Esophagus (tissue), 2 donors: ENCODE measurements around the gene SYNPO. TPM values are rescaled to one million over a fixed set of nuclear protein-coding genes. Genes with fewer than 3 reads are reported as not detected.

Source experiments
- H3K27ac ChIP-seq, 2 donors: one replicate each; pipeline ENCODE4 v1.5.1; 2013; ENCODE audit warnings: low read depth in 2 of 2, mild to moderate bottlenecking in 2 of 2, inconsistent platforms in 1 of 2, low read length in 1 of 2, moderate library complexity in 1 of 2
- H3K27me3 ChIP-seq, 2 donors: one replicate each; pipeline ENCODE4 v1.6.1; 2013; ENCODE audit warnings: low read length in 2 of 2, control low read depth in 1 of 2, mild to moderate bottlenecking in 1 of 2; ENCODE audit not compliant: insufficient read depth in 2 of 2, control insufficient read depth in 1 of 2
- H3K36me3 ChIP-seq, 2 donors: one replicate each; pipeline ENCODE4 v1.6.1; 2013; ENCODE audit warnings: low read length in 1 of 2; ENCODE audit not compliant: control insufficient read depth in 2 of 2, insufficient read depth in 2 of 2
- H3K4me1 ChIP-seq, 2 donors: one replicate each; pipeline ENCODE4 v1.6.1; 2013; ENCODE audit warnings: low read length in 1 of 2; ENCODE audit not compliant: control insufficient read depth in 2 of 2, insufficient read depth in 2 of 2
- H3K4me3 ChIP-seq, 2 donors: one replicate each; pipeline ENCODE4 v1.5.1; 2013; ENCODE audit warnings: low read length in 2 of 2, mild to moderate bottlenecking in 2 of 2, low read depth in 1 of 2, moderate library complexity in 1 of 2
- H3K9me3 ChIP-seq, 2 donors: one replicate each; pipeline ENCODE4 v1.6.1; 2013; ENCODE audit warnings: mild to moderate bottlenecking in 2 of 2, low read depth in 1 of 2, low read length in 1 of 2, moderate library complexity in 1 of 2; ENCODE audit not compliant: control insufficient read depth in 2 of 2, insufficient read depth in 1 of 2
- WGBS, 2 donors: extraction: QIAGEN DNeasy Blood & Tissue Kit; methylation state at CpG; one replicate each; pipeline ENCODE4 v1.1.7; 2013; 5-methylcytosine and 5-hydroxymethylcytosine counted together
- polyA plus RNA-seq, 2 donors: library from polyadenylated mRNA; stranded (reverse); fragments of 200-250 nt; gene quantifications; one replicate each; pipeline ENCODE4 v1.2.3, GENCODE V29; 2013
- donor health status: healthy with polysubstance abuse.
- donor health status: Bipolar disorder and iron deficiency.

SYNPO gene
- polyA plus RNA-seq, 2 donors: 4.3 to 5.0 TPM

DNA sequence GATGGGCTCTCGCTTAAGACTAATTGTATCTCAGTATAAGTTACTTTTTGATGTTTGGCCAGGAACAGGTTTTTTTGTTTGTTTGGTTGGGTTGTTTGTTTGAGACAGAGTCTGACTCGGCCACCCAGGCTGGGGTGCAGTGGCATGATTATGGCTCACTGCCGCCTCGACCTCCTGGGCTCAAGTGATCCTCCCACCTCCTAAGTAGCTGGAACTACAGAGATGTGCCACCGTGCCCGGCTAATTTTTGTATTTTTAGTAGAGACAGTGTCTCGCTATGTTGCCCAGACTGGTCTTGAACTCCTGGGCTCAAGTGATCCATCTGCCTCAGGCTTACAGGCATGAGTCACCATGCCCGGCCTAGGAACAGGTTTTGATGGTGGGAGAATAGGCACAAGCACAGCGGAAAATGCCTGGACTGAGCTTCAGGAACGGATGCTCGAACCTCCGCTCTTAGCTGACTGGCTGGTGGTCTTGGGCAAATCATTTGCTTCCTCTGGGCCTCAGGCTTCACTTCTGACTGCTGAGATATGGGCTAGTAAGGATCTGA lies 11.4 kb upstream of the SYNPO start:
- Histone ChIP-seq H3K27me3 (no peaks in the 10 kb centered on the region), H3K4me3 (no peak overlapping the region), H3K27ac (peak overlapping the region in 1 of 2 donors; percentile 26), H3K4me1 (peaks cover 8 to 21% of the 10 kb centered on the region in 2 donors), H3K36me3 (no peaks in the 10 kb centered on the region), H3K9me3 (no peaks in the 10 kb centered on the region)
- 56 to 73% methylated on average over 12 of the region's 12 CpGs for WGBS, 2 donors

DNA sequence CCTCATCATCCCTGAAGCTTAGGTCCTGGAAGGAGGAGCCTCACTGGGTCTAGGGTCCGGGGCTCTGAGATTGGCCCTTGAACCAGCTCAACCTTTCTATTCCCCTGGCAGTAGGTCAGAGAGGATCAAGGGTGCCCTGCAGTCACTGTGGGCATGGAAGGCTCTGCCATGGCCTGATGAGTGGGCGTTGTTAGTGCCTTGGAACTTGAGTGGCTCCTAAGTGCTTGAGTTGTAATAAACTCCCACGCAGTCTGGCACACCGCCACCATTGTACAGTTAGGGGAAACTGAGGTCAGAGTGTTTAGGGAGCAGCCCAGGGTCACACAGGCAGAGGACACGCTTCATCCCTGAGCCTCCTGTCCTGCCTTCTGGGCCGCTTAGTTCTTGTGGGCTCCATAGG lies 10.4 kb upstream of the SYNPO start:
- 76 to 80% methylated on average over 6 of the region's 6 CpGs for WGBS, 2 donors
- Histone ChIP-seq H3K9me3 (no peaks in the 10 kb centered on the region), H3K36me3 (no peaks in the 10 kb centered on the region), H3K4me3 (no peak overlapping the region), H3K4me1 (peaks cover 10 to 18% of the 10 kb centered on the region in 2 donors), H3K27me3 (no peaks in the 10 kb centered on the region), H3K27ac (peak overlapping the region in 1 of 2 donors; percentile 18)

DNA sequence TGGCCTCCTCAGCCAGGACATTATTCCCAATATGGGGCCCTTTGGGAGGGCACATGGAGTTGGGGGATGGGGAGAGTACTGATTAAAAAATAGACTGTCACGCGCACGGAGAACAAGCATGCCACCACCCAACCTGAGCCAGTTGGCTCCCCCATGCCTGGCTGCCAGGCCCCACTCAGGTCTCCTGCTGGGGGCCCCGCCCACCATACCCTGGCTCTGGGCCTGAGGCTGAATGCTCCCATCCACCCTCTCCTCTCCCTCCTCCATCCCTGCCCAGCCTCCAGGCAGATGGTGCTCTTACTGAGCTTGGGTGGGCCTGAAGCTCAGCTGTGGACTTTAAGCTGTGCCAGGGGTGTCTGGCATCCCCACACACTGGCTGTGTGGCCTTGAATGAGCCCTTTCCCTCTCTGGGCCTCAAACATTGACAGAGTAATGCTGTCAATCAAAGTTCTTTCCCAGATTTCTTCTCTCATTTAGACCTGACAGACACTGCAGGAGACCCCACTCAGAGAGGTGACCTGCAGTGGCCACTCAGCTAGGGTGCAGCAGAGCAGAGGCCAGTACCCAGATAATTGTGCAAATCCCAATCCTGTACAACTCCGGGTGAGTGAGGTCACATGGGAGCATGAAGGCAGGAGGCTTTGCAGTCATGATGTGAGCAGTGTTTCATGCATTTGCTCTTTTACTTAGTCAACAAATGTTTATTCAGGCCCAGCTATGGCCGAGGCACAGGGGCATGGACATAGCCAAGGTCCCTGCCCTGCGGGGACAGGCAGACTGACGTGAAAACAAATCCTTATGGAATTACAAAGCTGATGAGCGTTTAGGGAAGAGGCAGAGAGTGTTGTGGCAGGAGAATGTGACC lies 9.8 kb upstream of the SYNPO start:
- peaks cover 11 to 17% of the 10 kb centered on the region in 2 donors for H3K4me1 ChIP-seq

DNA sequence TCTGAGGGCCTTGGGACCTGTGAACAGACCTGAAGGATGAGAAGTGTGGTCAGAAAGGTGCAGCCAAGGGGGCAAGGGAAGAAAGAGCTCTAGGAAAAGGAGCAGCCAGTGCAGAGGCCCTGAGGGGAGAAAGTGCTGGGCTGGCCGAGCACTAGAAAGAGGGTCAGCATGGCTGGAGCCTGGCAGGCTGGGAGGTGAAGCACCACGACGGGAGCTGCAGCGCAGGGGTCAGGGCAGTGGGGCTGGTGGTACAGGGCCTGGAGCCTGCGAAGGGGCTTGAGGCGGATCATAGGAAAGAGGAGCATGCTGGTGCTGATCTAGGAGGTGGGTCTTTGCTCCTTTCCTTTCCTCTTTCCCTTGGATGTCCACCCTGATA lies 9.1 kb upstream of the SYNPO start:
- 91 to 95% methylated on average over 6 of the region's 6 CpGs for WGBS, 2 donors
- no peaks in the 10 kb centered on the region for H3K27me3 ChIP-seq
- no peaks in the 10 kb centered on the region for H3K9me3 ChIP-seq
- no peak overlapping the region for H3K27ac ChIP-seq
- no peaks in the 10 kb centered on the region for H3K36me3 ChIP-seq
- no peak overlapping the region for H3K4me3 ChIP-seq
- peaks cover 11 to 14% of the 10 kb centered on the region in 2 donors for H3K4me1 ChIP-seq

More for the DNA sequence above, 9.8 kb upstream of the SYNPO start:
- Histone ChIP-seq H3K27ac (peak overlapping the region in 1 of 2 donors; percentile 18), H3K9me3 (no peaks in the 10 kb centered on the region), H3K27me3 (no peaks in the 10 kb centered on the region), H3K36me3 (no peaks in the 10 kb centered on the region), H3K4me3 (no peak overlapping the region)
- 69 to 73% methylated on average over 9 of the region's 9 CpGs for WGBS, 2 donors

GRCh38 chr5:150632305-150633160 lies 7.9 kb upstream of the SYNPO start:
- peaks cover 6 to 9% of the 10 kb centered on the region in 2 donors for H3K4me1 ChIP-seq
- H3K27me3 ChIP-seq: no peaks in the 10 kb centered on the region
- H3K36me3 ChIP-seq: no peaks in the 10 kb centered on the region
- 62 to 66% methylated on average over 10 of the region's 10 CpGs for WGBS, 2 donors
- no peaks in the 10 kb centered on the region for H3K9me3 ChIP-seq
- peak overlapping the region in 1 of 2 donors; percentile 24 for H3K27ac ChIP-seq
- H3K4me3 ChIP-seq: no peak overlapping the region

DNA sequence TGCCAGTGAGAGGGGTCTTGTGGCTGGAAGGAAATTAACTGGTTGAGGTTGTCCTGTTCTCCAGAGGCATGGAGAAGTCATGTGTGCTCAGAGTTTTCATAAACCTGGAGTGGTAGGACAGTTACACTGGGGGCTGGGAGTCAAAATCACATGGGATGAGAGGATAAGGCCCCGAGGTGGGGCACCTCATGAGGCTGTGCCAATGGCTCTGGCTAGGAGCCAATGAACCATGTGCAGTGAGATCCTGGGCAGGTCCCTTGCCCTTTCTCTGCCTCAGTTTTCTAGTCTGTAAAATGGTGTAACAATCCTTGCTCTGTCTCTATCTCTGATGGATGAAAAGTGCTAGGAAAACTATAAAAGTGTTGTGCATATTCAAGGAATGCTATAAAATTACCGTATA lies 7.0 kb upstream of the SYNPO start:
- H3K27ac ChIP-seq: no peak overlapping the region
- H3K4me3 ChIP-seq: no peak overlapping the region
- H3K36me3 ChIP-seq: no peaks in the 10 kb centered on the region
- no peaks in the 10 kb centered on the region for H3K9me3 ChIP-seq
- H3K27me3 ChIP-seq: no peaks in the 10 kb centered on the region
- 45 to 58% methylated on average over 2 of the region's 2 CpGs for WGBS, 2 donors
- H3K4me1 ChIP-seq: peaks cover 6 to 9% of the 10 kb centered on the region in 2 donors

- Histone ChIP-seq H3K36me3 (no peaks in the 10 kb centered on the region), H3K4me3 (no peak overlapping the region), H3K9me3 (no peaks in the 10 kb centered on the region), H3K27me3 (no peaks in the 10 kb centered on the region), H3K27ac (peak overlapping the region in 1 of 2 donors; percentile 40), H3K4me1 (peaks cover 15 to 23% of the 10 kb centered on the region in 2 donors)
- 67 to 71% methylated on average over 6 of the region's 6 CpGs for WGBS, 2 donors
Observed at GRCh38 chr5:150636391-150637244, 3.8 kb upstream of the SYNPO start.

DNA sequence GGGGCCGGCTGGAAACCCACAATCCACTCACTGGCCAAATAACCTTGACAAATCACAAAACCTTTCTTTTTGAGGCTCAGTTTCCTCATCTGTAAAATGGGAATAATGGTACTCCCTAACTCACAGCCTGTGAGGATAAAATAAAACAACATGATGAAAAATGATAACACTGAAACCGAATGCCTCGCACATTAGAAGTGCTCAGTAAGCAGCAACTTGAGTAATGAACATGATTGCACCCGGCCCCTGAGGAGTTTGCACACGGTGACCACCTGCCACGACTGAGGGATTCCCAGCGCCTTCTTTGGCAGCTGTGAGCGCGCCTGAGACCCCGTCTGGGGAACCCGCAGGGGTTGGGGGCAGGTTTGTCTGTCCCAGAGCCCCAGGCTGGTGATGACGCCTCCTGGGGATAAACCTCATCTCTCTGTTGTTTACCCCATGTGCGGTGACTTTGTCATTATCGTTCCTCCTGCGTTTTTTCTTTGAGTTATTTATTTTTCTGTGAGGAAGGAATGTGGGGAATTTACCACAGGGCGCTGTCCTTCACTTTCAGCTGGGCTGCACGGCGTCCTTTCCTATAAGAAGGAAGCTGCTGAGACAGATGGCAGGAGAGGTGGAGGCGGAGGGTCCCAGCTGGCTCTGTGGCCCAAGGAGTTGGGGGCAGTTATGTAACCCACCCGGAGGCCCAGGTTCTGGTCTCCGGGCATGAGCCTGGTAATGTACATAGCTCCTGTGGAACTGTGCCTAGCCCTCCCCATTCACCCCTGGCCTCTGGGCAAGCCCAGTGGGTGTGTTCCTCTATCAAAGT lies 3.0 kb upstream of the SYNPO start:
- Histone ChIP-seq H3K27ac (peak overlapping the region; percentile 14 to 74), H3K4me3 (no peak overlapping the region), H3K27me3 (no peaks in the 10 kb centered on the region), H3K9me3 (no peaks in the 10 kb centered on the region), H3K36me3 (no peaks in the 10 kb centered on the region), H3K4me1 (peaks cover 15 to 29% of the 10 kb centered on the region in 2 donors)
- WGBS, 2 donors: 38 to 43% methylated on average over 21 of the region's 21 CpGs
